ENCODE measurements around the gene PDZD7.

The PDZD7 gene

DNA sequence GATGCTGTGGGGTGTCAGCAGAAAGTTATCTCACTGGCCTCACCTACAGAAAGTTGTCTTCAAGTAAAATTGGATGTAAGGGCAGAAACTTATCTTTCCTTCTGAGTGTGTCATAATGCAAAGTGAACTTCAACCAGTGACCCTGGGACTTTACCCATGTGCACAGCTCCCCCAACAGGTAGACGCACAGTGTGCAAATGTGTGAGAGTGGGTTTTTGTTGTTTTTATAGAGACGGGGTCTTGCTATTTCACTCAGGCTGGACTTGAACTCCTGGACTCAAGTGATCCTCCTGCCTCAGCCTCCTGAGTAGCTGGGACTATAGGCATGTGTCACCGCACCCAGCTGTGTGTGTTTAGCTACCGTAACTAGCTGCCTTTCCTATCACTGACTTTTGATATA is 24.5 kb upstream of the PDZD7 start:
- DNase-seq (ENCODE audit: low read depth, low spot score): no peak
- TF ChIP-seq, protein P1, sequence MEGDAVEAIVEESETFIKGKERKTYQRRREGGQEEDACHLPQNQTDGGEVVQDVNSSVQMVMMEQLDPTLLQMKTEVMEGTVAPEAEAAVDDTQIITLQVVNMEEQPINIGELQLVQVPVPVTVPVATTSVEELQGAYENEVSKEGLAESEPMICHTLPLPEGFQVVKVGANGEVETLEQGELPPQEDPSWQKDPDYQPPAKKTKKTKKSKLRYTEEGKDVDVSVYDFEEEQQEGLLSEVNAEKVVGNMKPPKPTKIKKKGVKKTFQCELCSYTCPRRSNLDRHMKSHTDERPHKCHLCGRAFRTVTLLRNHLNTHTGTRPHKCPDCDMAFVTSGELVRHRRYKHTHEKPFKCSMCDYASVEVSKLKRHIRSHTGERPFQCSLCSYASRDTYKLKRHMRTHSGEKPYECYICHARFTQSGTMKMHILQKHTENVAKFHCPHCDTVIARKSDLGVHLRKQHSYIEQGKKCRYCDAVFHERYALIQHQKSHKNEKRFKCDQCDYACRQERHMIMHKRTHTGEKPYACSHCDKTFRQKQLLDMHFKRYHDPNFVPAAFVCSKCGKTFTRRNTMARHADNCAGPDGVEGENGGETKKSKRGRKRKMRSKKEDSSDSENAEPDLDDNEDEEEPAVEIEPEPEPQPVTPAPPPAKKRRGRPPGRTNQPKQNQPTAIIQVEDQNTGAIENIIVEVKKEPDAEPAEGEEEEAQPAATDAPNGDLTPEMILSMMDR (IDR thresholded peaks at IDR 0.05; ENCODE audit: low read depth, low read length): peak; percentile 25
- in situ Hi-C loops (cut with HindIII; ENCODE audit: low sequenced_read_pairs): no loop called here
- H3K4me3 ChIP-seq (ENCODE audit: low read depth, low read length): no peak overlapping the region

DNA sequence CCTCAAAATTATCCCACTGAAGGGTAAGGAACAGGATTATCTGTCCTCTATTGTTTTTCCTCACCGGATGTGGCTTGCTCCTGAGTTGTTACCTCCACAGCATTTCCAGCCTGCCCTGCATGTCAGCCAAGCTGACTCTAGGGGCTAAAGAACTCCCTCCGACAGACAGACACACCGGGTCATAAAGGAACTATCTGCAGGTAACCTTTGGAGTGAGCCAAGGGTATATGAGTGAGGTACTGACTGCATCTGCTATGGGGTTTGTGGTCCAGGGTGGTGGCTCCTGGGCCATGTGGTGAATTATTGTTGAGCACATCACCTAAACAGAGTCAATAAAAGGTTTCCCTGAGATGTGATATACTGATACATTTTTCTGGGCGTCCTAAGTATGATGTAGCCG is 23.9 kb upstream of the PDZD7 start:
- no peak overlapping the region for H3K4me3 ChIP-seq (ENCODE audit: low read depth, low read length)
- in situ Hi-C loops (cut with HindIII; ENCODE audit: low sequenced_read_pairs): no loop called here
- TF ChIP-seq, protein P1 (IDR thresholded peaks at IDR 0.05; ENCODE audit: low read depth, low read length): no peak
- no peak for DNase-seq (ENCODE audit: low read depth, low spot score)

DNA sequence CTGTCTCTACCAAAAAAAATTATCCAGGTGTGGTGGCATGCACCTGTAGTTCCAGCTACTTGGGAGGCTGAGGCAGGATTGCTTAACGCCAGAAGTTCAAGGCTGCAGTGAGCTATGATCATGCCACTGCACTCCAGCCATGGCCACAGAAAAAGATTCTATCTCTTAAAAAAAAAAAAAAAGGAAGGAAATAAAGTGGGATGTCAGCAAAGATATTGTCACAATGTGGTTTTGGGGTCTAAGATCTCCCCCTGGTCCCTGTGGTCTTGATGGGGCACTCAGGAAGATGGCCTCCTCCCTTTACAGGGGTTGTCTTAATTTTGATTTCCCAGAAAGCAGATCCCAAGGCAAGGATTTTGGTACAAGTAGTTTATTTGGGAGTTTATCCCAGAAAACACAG is 23.4 kb upstream of the PDZD7 start:
- in situ Hi-C loops (cut with HindIII; ENCODE audit: low sequenced_read_pairs): no loop called here
- DNase-seq (ENCODE audit: low read depth, low spot score): no peak
- H3K4me3 ChIP-seq (ENCODE audit: low read depth, low read length): no peak overlapping the region
- TF ChIP-seq, protein P1 (IDR thresholded peaks at IDR 0.05; ENCODE audit: low read depth, low read length): no peak

DNA sequence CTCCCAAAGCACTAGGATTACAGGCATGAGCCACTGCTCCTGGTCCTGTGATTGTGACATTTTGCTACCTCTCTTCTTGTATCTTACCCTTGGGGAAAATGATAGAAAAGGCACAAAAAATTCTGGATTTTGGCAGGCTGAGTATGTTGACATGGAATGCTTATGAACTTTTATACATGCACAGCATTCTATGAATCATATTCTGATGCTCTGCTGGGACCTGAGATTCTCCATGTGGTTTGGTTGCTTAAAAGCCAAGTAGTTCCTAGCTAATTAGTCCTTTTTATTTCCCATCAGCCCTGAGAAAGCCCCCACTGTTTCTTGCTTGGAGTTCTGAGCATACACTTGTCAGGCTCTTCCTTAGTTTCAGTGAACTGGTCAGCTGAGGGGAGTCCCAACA is 22.6 kb upstream of the PDZD7 start:
- no peak for DNase-seq (ENCODE audit: low read depth, low spot score)
- in situ Hi-C loops (cut with HindIII; ENCODE audit: low sequenced_read_pairs): no loop called here
- TF ChIP-seq, protein P1 (IDR thresholded peaks at IDR 0.05; ENCODE audit: low read depth, low read length): no peak
- H3K4me3 ChIP-seq (ENCODE audit: low read depth, low read length): no peak overlapping the region

DNA sequence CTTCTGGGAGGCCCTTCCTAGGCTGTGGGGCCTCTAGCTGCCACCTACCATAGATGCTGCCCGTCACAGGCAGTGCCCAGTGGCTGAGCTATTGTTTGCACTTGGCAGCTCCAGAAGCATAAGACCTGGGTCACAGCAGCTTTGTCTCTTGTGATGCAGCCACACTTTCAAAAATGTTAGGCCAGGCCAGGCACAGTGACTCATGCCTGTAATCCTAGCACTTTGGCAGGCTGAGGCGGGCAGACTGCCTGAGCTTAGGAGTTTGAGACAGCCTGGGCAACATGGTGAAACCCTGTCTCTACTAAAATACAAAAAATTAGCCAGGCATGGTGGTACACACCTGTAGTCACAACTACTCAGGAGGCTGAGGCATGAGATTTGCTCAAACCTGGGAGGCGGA is 21.4 kb upstream of the PDZD7 start:
- H3K4me3 ChIP-seq (ENCODE audit: low read depth, low read length): no peak overlapping the region
- TF ChIP-seq, protein P1 (IDR thresholded peaks at IDR 0.05; ENCODE audit: low read depth, low read length): no peak
- DNase-seq (ENCODE audit: low read depth, low spot score): peak; percentile 69
- in situ Hi-C loops (cut with HindIII; ENCODE audit: low sequenced_read_pairs): no loop called here

DNA sequence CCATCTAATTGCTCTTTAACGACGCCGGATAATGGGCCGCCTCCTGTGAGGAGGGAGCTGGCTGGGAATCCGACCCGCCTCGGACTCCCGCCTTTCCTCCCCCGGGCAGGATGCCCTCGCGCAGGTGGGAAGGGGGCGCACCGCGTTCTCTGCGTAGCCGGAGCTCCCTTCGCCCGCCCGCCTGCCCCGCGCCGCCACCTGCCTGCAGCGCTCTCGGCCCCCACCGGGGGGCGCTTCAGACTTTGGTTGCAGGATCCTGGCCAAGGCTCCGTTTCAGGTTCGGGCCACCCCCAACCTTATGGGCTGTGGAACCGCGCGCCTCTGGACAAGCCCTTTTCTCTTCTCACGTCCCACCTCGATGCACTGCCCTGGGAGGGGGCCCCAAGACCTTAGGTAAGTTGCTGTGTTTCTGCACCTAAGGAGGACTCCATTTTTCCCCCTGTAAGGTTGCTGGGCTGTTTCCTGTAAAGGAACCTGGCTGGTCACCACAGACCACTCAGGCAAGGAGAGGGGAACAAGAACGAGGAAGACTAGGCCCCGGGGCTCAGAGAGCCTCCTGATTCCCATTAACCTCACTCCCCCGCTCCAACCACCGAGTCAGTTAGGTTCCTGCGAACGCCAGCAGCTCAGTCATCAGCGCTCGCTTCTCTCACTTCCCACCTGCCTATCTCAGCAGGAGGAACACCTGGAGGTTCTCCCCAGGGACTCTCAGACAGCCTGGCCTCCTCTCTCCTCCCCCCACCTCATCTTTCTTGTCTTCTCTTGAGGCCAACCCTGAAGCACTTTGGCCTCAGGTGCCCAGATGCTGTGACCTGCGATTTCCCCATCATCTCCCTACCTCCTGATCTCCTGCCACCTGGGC is 19.5 kb upstream of the PDZD7 start:
- peak overlapping the region; percentile 10 for H3K4me3 ChIP-seq (ENCODE audit: low read depth, low read length)
- TF ChIP-seq, protein P1 (IDR thresholded peaks at IDR 0.05; ENCODE audit: low read depth, low read length): peak; percentile 82
- DNase-seq (ENCODE audit: low read depth, low spot score): peak; percentile 54
- in situ Hi-C loops (cut with HindIII; ENCODE audit: low sequenced_read_pairs): no loop called here

Measured in astrocyte of the spinal cord (primary cell).